PC-9 (cell line): Measurements from ENCODE around the gene TCF4. TPM values are rescaled to one million over a fixed set of nuclear protein-coding genes. Genes with fewer than 3 reads are reported as not detected.

ENCODE experiments used
- BruUV-seq: library from RNA; stranded (reverse); fragments of 400-500 nt; replicated peaks from 2 replicates; lab custom pipeline; 2021; lab: Mats Ljungman, UMichigan
- CTCF ChIA-PET: fragments of 300-600 bp; sonication (Branson Sonifier 250); formaldehyde crosslinking; loops from one replicate; lab custom pipeline; 2022; ENCODE audit warnings: antibody characterized with exemption; lab: Charles Lee
- POLR2A ChIA-PET: fragments of 300-600 bp; sonication (Branson Sonifier 250); formaldehyde crosslinking; loops from one replicate; lab custom pipeline; 2022; ENCODE audit warnings: antibody characterized with exemption; ENCODE audit not compliant: unreplicated experiment; lab: Charles Lee
- DNase-seq, 2 experiments: peaks; one replicate each; pipeline versions ENCODE4 v3.0.0 to v3.0.0-alpha.2; 2015 to 2022; ENCODE audit warnings: mixed read lengths in 1 of 2
- H2AFZ ChIP-seq: fragments of 200-600 bp; sonication (generic); 2 replicates; pipeline ENCODE4 v1.8.1; 2017; ENCODE audit warnings: antibody characterized with exemption
- H3F3A ChIP-seq: fragments of 200-600 bp; sonication (generic); 2 replicates; pipeline ENCODE4 v1.8.1; 2017; ENCODE audit warnings: antibody characterized with exemption, mild to moderate bottlenecking, low read depth; ENCODE audit not compliant: insufficient read depth
- H3K27ac ChIP-seq: fragments of 200-600 bp; sonication (generic); 2 replicates; pipeline ENCODE4 v1.6.1; 2016; ENCODE audit warnings: mixed run types
- H3K27me3 ChIP-seq: fragments of 200-600 bp; sonication (generic); 2 replicates; pipeline ENCODE4 v1.6.1; 2016; ENCODE audit warnings: low read depth, mixed run types; ENCODE audit not compliant: insufficient read depth
- H3K36me3 ChIP-seq: fragments of 200-600 bp; sonication (generic); 2 replicates; pipeline ENCODE4 v1.6.1; 2016; ENCODE audit warnings: low read depth, mixed run types
- H3K4me1 ChIP-seq: fragments of 200-600 bp; sonication (generic); replicated peaks from 2 replicates; pipeline ENCODE4 v1.6.1; 2016; ENCODE audit warnings: mixed run types; ENCODE audit not compliant: insufficient read depth
- H3K4me2 ChIP-seq: fragments of 200-600 bp; sonication (generic); 2 replicates; pipeline ENCODE4 v1.6.1; 2017; ENCODE audit warnings: mixed run types
- H3K4me3 ChIP-seq: fragments of 200-600 bp; sonication (generic); 2 replicates; pipeline ENCODE4 v1.6.1; 2016; ENCODE audit warnings: mixed run types
- H3K79me2 ChIP-seq: fragments of 200-600 bp; sonication (generic); 2 replicates; pipeline ENCODE4 v1.6.1; 2017; ENCODE audit warnings: low read depth, mixed run types
- H3K9me2 ChIP-seq: fragments of 200-600 bp; sonication (generic); 2 replicates; pipeline ENCODE4 v1.8.1; 2017; ENCODE audit warnings: mild to moderate bottlenecking; ENCODE audit not compliant: insufficient read depth
- H3K9me3 ChIP-seq: fragments of 200-600 bp; sonication (generic); 2 replicates; pipeline ENCODE4 v1.8.1; 2016; ENCODE audit warnings: low read depth; ENCODE audit not compliant: insufficient read depth
- H4K20me1 ChIP-seq: fragments of 200-600 bp; sonication (generic); 2 replicates; pipeline ENCODE4 v1.8.1; 2017; ENCODE audit not compliant: insufficient read depth
- CTCF ChIP-seq: fragments of 200-600 bp; sonication (generic); conservative IDR thresholded peaks from 2 replicates; pipeline ENCODE4 v1.6.1; 2017; ENCODE audit warnings: mixed run types, antibody characterized with exemption, mild to moderate bottlenecking, moderate library complexity
- EZH2 ChIP-seq: fragments of 200-600 bp; sonication (generic); IDR thresholded peaks from 2 replicates; pipeline ENCODE4 v1.8.0; 2017; ENCODE audit warnings: antibody characterized with exemption, low read depth
- intact Hi-C: fragments of 100-400 bp; cut with micrococcal nuclease; formaldehyde crosslinking; loops from one replicate; pipeline ENCODE4 v1.10.0; 2022; ENCODE audit not compliant: unreplicated experiment
- total RNA-seq: library from RNA; stranded (reverse); gene quantifications from 2 replicates; pipeline ENCODE4 v1.2.3, GENCODE V29; 2021

Gene TCF4
- total RNA-seq, 1 experiment from 2014 or later = 0.74 TPM

GRCh38 chr18:55419947-55420664 is 167.9 kb downstream of the TCF4 start:
- no peak for DNase-seq
- Histone ChIP-seq H3K9me2 (no peaks in the 10 kb centered on the region), H3K9me3 (no peaks in the 10 kb centered on the region), H3K4me3 (no peak overlapping the region), H4K20me1 (no peaks in the 10 kb centered on the region; the same call in 1 of the 2 replicates), H3K4me2 (no peak overlapping the region), H2AFZ (no peak overlapping the region), H3K79me2 (no peaks in the 10 kb centered on the region), H3K27me3 (no peaks in the 10 kb centered on the region), H3F3A (no peaks in the 10 kb centered on the region), H3K4me1 (no peaks in the 10 kb centered on the region), H3K27ac (no peak overlapping the region), H3K36me3 (no peaks in the 10 kb centered on the region)
- intact Hi-C loops = loop anchor here (5.0 kb wide), 1 partner anchor 188 kb away; no protein-coding TSS in a partner anchor
- no peak for TF ChIP-seq CTCF
- TF ChIP-seq EZH2 = no peak
- POLR2A ChIA-PET = no interaction called here
- no TSS peak for BruUV-seq
- CTCF ChIA-PET = no interaction called here

- no peak overlapping the region for H2AFZ ChIP-seq
- CTCF ChIA-PET = no interaction called here
Observed at GRCh38 chr18:55419132-55419946, 168.7 kb downstream of the TCF4 start.

More at GRCh38 chr18:55419132-55419946, 168.7 kb downstream of the TCF4 start:
- H3K9me3 ChIP-seq = no peaks in the 10 kb centered on the region
- no peaks in the 10 kb centered on the region for H3K27me3 ChIP-seq
- no peaks in the 10 kb centered on the region for H3K36me3 ChIP-seq
- H3K4me2 ChIP-seq = no peak overlapping the region
- no peaks in the 10 kb centered on the region for H3K9me2 ChIP-seq
- H3F3A ChIP-seq = no peaks in the 10 kb centered on the region
- no peaks in the 10 kb centered on the region; the same call in 1 of the 2 replicates for H4K20me1 ChIP-seq
- TF ChIP-seq EZH2 (no peak), CTCF (no peak)
- no peaks in the 10 kb centered on the region for H3K79me2 ChIP-seq
- DNase-seq = no peak
- intact Hi-C loops = loop anchor here (5.0 kb wide), 1 partner anchor 187 kb away; no protein-coding TSS in a partner anchor
- H3K4me1 ChIP-seq = no peaks in the 10 kb centered on the region
- POLR2A ChIA-PET = no interaction called here
- BruUV-seq = no TSS peak
- H3K4me3 ChIP-seq = no peak overlapping the region
- H3K27ac ChIP-seq = no peak overlapping the region
